Neural cell (in vitro differentiated cells): ENCODE data around the gene ERP44. TPM values are rescaled to one million over a fixed set of nuclear protein-coding genes. Genes with fewer than 3 reads are reported as not detected.

Experiments
- H2AFZ ChIP-seq: fragments of 200-600, 300-800 bp; sonication (generic), shearing (Covaris generic); 2 replicates; pipeline ENCODE4 v1.6.0; 2014; ENCODE audit warnings: low read depth, mild to moderate bottlenecking, antibody characterized with exemption, low read length, moderate library complexity
- H3F3A ChIP-seq: fragments of 200-600 bp; shearing (Covaris generic); 2 replicates; pipeline ENCODE4 v1.6.1; 2016; ENCODE audit warnings: mild to moderate bottlenecking, moderate library complexity, mixed read lengths, antibody characterized with exemption, low read length; ENCODE audit not compliant: insufficient read depth, poor library complexity, severe bottlenecking
- H3K27ac ChIP-seq: fragments of 200-600, 300-800 bp; sonication (generic), shearing (Covaris generic); 2 replicates; pipeline ENCODE4 v1.5.1; 2014; ENCODE audit warnings: mild to moderate bottlenecking, low read length, moderate library complexity
- H3K27me3 ChIP-seq: fragments of 300-800, 200-600 bp; sonication (generic), shearing (Covaris generic); 2 replicates; pipeline ENCODE4 v1.6.0; 2014; ENCODE audit warnings: mild to moderate bottlenecking, low read depth, low read length, moderate library complexity; ENCODE audit not compliant: insufficient read depth
- H3K36me3 ChIP-seq: fragments of 300-800, 200-600 bp; sonication (generic), shearing (Covaris generic); 2 replicates; pipeline ENCODE4 v1.5.1; 2014; ENCODE audit warnings: mild to moderate bottlenecking, antibody characterized with exemption, low read length, moderate library complexity; ENCODE audit not compliant: insufficient read depth
- H3K4me2 ChIP-seq: fragments of 300-800, 200-600 bp; sonication (generic), shearing (Covaris generic); 2 replicates; pipeline ENCODE4 v1.6.0; 2014; ENCODE audit warnings: mild to moderate bottlenecking, low read length
- H3K4me3 ChIP-seq: fragments of 300-800, 200-600 bp; sonication (generic), shearing (Covaris generic); 2 replicates; pipeline ENCODE4 v1.5.1; 2014; ENCODE audit warnings: mild to moderate bottlenecking, low read length, moderate library complexity
- H3K79me2 ChIP-seq: fragments of 200-600 bp; shearing (Covaris generic); replicated peaks from 2 replicates; pipeline ENCODE4 v1.6.0; 2014; ENCODE audit warnings: mild to moderate bottlenecking, low read length, moderate library complexity; ENCODE audit not compliant: insufficient read depth
- H3K9ac ChIP-seq: fragments of 300-800, 200-600 bp; sonication (generic), shearing (Covaris generic); 2 replicates; pipeline ENCODE4 v1.6.1; 2016; ENCODE audit warnings: mild to moderate bottlenecking, low read length, mixed read lengths
- H3K9me2 ChIP-seq: fragments of 200-600 bp; shearing (Covaris generic); 2 replicates; pipeline ENCODE4 v1.6.1; 2016; ENCODE audit warnings: mild to moderate bottlenecking, low read length, mixed read lengths; ENCODE audit not compliant: insufficient read depth
- H3K9me3 ChIP-seq: fragments of 200-600, 300-800 bp; sonication (generic), shearing (Covaris generic); 2 replicates; pipeline ENCODE4 v1.6.1; 2016; ENCODE audit warnings: mild to moderate bottlenecking, mixed run types, low read length, moderate library complexity, mixed read lengths
- H4K20me1 ChIP-seq: fragments of 200-600 bp; shearing (Covaris generic); 2 replicates; pipeline ENCODE4 v1.6.1; 2016; ENCODE audit warnings: mild to moderate bottlenecking, mixed run types; ENCODE audit not compliant: insufficient read depth
- CTCF ChIP-seq: fragments of 450-650 bp; IDR thresholded peaks from 2 replicates; pipeline ENCODE4 v1.5.1; 2014; ENCODE audit warnings: antibody characterized with exemption, mild to moderate bottlenecking, moderate library complexity; ENCODE audit not compliant: poor library complexity, severe bottlenecking
- EP300 ChIP-seq: fragments of 450-650 bp; conservative IDR thresholded peaks from 2 replicates; pipeline ENCODE4 v1.6.1; 2014; ENCODE audit warnings: antibody characterized with exemption, mild to moderate bottlenecking, moderate library complexity; ENCODE audit not compliant: poor library complexity, severe bottlenecking
- EZH2 ChIP-seq: fragments of 200-600, 300-800 bp; shearing (Covaris generic), sonication (generic); IDR thresholded peaks from 2 replicates; pipeline ENCODE4 v1.6.1; 2014; ENCODE audit warnings: antibody characterized with exemption, low read length, borderline replicate concordance, mild to moderate bottlenecking; ENCODE audit not compliant: insufficient read depth, poor library complexity, severe bottlenecking
- MXI1 ChIP-seq: fragments of 450-650 bp; conservative IDR thresholded peaks from 2 replicates; pipeline ENCODE4 v1.6.1; 2014; ENCODE audit warnings: antibody characterized with exemption, mild to moderate bottlenecking; ENCODE audit not compliant: poor library complexity, severe bottlenecking
- POLR2AphosphoS5 ChIP-seq: IDR thresholded peaks from 2 replicates; pipeline ENCODE4 v1.6.1; 2012
- RAD21 ChIP-seq: fragments of 450-650 bp; conservative IDR thresholded peaks from 2 replicates; pipeline ENCODE4 v1.6.1; 2014; ENCODE audit warnings: antibody characterized with exemption, mild to moderate bottlenecking, moderate library complexity
- SMC3 ChIP-seq: fragments of 450-650 bp; conservative IDR thresholded peaks from 2 replicates; pipeline ENCODE4 v1.6.1; 2014; ENCODE audit warnings: antibody characterized with exemption, mild to moderate bottlenecking, moderate library complexity; ENCODE audit not compliant: poor library complexity
- TAF1 ChIP-seq: IDR thresholded peaks from 2 replicates; pipeline ENCODE4 v1.6.1; 2012; ENCODE audit warnings: low read depth
- polyA plus RNA-seq: library from polyadenylated mRNA; depleted of rRNA; stranded (reverse); fragments of >200 nt; gene quantifications from 2 replicates; pipeline ENCODE4 v1.2.3, GENCODE V29; 2014
- TF ChIP-seq, protein P1 (sequence below): IDR thresholded peaks from 2 replicates; pipeline ENCODE4 v1.6.1; 2012; ENCODE audit warnings: borderline replicate concordance

Gene ERP44
- polyA plus RNA-seq, 1 donor from 2014 or later, result 30.6 TPM

- Histone ChIP-seq H4K20me1 (no peaks in the 10 kb centered on the region), H3F3A (no peaks in the 10 kb centered on the region), H3K79me2 (peaks cover 5% of the 10 kb centered on the region), H3K9ac (no peak overlapping the region), H3K36me3 (no peaks in the 10 kb centered on the region), H3K4me3 (no peak overlapping the region), H3K27me3 (no peaks in the 10 kb centered on the region), H2AFZ (no peak overlapping the region), H3K9me3 (no peaks in the 10 kb centered on the region), H3K4me2 (no peak overlapping the region), H3K9me2 (no peaks in the 10 kb centered on the region), H3K27ac (no peak overlapping the region)
- TF ChIP-seq, protein P1, sequence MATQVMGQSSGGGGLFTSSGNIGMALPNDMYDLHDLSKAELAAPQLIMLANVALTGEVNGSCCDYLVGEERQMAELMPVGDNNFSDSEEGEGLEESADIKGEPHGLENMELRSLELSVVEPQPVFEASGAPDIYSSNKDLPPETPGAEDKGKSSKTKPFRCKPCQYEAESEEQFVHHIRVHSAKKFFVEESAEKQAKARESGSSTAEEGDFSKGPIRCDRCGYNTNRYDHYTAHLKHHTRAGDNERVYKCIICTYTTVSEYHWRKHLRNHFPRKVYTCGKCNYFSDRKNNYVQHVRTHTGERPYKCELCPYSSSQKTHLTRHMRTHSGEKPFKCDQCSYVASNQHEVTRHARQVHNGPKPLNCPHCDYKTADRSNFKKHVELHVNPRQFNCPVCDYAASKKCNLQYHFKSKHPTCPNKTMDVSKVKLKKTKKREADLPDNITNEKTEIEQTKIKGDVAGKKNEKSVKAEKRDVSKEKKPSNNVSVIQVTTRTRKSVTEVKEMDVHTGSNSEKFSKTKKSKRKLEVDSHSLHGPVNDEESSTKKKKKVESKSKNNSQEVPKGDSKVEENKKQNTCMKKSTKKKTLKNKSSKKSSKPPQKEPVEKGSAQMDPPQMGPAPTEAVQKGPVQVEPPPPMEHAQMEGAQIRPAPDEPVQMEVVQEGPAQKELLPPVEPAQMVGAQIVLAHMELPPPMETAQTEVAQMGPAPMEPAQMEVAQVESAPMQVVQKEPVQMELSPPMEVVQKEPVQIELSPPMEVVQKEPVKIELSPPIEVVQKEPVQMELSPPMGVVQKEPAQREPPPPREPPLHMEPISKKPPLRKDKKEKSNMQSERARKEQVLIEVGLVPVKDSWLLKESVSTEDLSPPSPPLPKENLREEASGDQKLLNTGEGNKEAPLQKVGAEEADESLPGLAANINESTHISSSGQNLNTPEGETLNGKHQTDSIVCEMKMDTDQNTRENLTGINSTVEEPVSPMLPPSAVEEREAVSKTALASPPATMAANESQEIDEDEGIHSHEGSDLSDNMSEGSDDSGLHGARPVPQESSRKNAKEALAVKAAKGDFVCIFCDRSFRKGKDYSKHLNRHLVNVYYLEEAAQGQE, result no peak
- TF ChIP-seq SMC3 (no peak), POLR2AphosphoS5 (no peak), RAD21 (no peak), MXI1 (no peak), TAF1 (no peak)
Observed at GRCh38 chr9:100049551-100049950, 49.2 kb downstream of the ERP44 start.

GRCh38 chr9:100038472-100038871, 60.3 kb downstream of the ERP44 start:
- H4K20me1 ChIP-seq, result no peaks in the 10 kb centered on the region
- no peak overlapping the region for H2AFZ ChIP-seq
- H3K79me2 ChIP-seq, result peaks cover 8% of the 10 kb centered on the region

More at GRCh38 chr9:100038472-100038871, 60.3 kb downstream of the ERP44 start:
- Histone ChIP-seq H3F3A (no peaks in the 10 kb centered on the region), H3K27me3 (no peaks in the 10 kb centered on the region), H3K27ac (no peak overlapping the region), H3K9ac (no peak overlapping the region), H3K4me3 (no peak overlapping the region), H3K9me3 (no peaks in the 10 kb centered on the region), H3K9me2 (no peaks in the 10 kb centered on the region), H3K4me2 (no peak overlapping the region), H3K36me3 (no peaks in the 10 kb centered on the region)
- TF ChIP-seq EZH2, result no peak
- no peak for TF ChIP-seq POLR2AphosphoS5
- TF ChIP-seq MXI1, result no peak
- TF ChIP-seq SMC3, result no peak
- TF ChIP-seq RAD21, result no peak
- no peak for TF ChIP-seq EP300
- TF ChIP-seq, protein P1, result no peak
- TF ChIP-seq TAF1, result no peak
- no peak for TF ChIP-seq CTCF
